Stimulated activated CD4-positive, alpha-beta T cell treated with anti-CD3 and anti-CD28 coated beads, Interleukin-15, amount 100 ng/mL, for 24 hours (primary cell): Measurements from ENCODE around the gene RNF215.
"Not testable (repeated sequence)": the region's sequence is repeated elsewhere in the genome, so short reads cannot be mapped to it uniquely, and the experiment has no call there.

ENCODE experiments used
- DNase-seq: peaks from one replicate; pipeline ENCODE4 v3.0.0-alpha.2; 2020

RNF215 gene

GRCh38 chr22:30420347-30421125 is 33.3 kb upstream of the RNF215 start:
- no peak for DNase-seq

GRCh38 chr22:30416837-30417236 is 29.6 kb upstream of the RNF215 start:
- no peak for DNase-seq

GRCh38 chr22:30416403-30416802 is 29.2 kb upstream of the RNF215 start:
- no peak for DNase-seq

DNA sequence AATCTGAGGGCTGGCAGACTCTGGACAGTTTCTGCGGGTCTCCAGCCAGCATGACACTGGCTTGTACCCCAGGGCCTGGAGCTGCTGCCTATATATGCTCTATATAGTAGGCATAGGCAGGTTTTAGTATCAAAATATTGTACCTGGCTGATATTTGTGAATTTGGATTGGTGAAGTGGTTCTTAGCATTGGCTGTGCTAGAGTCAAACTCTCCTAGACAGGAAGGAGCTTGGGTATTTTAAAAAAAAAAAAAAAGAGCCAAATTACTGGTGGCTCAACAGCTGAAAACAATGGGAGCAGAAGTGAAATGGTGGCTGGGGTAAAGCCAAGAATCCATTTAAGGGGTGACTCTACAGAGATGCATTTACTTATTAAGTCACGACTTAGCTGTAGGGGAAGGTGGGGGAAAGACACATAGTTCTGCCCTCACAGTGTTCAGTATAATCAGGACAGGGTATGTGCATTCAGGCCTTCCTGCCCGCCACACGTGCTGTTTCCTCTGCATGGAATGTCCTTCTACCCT is 27.4 kb upstream of the RNF215 start:
- DNase-seq = no peak

GRCh38 chr22:30413745-30414524 is 26.7 kb upstream of the RNF215 start:
- no peak for DNase-seq

DNA sequence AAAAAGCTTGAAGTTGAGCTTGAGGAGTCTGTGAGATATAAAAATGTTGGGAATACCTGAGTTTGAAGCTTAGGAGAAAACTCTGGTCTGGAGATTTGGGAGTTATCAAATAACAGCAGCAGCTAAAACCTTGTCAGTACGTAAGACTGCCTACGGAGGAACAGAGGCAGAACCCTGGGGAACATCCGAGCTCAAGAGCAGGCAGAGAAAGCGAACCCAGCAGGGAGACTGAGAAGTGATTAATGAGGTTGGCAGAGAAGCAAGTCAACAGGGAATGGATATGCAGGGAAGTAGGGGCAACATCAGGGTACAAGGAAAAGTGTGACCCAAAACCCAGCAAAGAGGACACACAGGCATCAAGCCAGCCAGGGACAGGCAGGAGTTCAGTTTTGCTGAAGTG is 25.8 kb upstream of the RNF215 start:
- no peak for DNase-seq

DNA sequence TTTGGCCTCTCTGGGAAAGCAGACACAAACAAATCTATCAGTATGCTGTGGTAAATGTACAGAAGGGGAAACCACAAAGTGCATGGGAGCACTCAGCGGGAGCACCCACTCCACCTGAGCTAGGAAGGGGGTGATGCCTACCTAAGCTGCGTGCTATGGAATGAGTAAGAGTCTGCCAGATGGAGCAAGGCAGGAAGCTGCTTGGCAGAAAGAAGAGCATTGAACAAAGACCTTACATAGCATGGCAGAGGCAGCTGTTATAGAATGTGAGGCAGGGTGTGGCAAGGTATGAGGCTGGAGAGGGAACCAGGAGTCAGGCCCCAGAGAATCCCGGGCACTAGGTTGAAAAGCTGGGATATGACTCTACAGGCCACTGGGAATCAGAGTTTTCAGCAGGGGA is 24.6 kb upstream of the RNF215 start:
- DNase-seq = no peak

DNA sequence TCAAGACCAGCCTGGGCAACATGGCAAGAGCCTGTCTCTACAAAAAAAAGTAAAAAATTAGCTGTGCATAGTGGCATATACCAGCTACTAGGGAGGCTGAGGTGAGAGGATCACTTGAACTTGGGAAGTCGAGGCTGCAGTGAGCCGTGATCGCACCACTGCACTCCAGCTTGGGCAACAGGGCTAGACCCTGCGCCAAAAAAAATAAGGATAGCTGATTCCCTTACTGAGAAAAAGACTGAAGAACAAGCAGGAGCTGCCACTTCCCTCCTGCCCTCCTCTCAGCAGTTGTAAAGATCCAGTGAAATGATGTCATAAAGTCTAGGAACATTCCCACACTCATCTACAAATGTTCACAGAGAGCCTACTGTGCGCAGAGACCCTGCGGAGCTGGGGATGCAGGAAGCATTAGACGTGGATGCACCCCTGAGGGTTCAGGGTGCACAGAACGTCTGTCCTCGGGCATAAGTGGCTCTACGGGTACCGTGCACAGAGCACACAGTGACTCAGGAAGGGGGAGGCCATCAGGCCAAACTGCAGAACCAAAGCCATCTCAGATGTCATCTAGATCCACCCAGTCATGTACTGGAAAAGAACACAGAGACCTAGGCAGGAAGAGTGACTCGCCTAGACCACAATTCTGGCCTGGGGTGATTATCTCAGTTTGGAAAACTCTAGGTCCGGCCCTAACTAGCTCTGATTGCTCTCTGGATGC is 21.3 kb upstream of the RNF215 start:
- DNase-seq = no peak

GRCh38 chr22:30406400-30406799 is 19.2 kb upstream of the RNF215 start:
- DNase-seq = no peak

GRCh38 chr22:30405731-30406130 is 18.5 kb upstream of the RNF215 start:
- DNase-seq = no peak

DNA sequence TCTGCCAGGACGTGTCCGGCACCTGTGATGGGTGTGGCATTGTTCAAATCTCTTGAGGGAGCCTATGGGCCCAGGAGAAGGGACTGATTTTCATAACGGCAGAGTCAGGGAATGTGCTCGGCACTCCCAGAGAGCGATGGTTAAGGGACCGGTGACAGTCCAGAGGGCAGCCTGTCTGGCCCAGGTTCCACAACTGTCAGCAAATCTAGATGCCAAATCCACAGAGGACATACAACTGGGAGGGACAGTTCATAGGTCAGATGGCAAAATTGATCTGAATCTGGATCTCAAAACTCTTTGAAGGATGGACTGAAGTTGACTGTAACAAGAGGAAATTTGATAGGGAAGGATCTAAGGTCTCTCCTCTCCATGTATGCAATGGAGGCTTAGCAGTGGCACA is 17.1 kb upstream of the RNF215 start:
- DNase-seq = no peak

- not testable (repeated sequence) for DNase-seq
Observed at GRCh38 chr22:30402766-30403104, 15.5 kb upstream of the RNF215 start.

- no peak for DNase-seq
Observed at GRCh38 chr22:30402028-30402765, 15.0 kb upstream of the RNF215 start.

- not testable (repeated sequence) for DNase-seq
Observed at GRCh38 chr22:30401024-30401423, 13.8 kb upstream of the RNF215 start.

DNA sequence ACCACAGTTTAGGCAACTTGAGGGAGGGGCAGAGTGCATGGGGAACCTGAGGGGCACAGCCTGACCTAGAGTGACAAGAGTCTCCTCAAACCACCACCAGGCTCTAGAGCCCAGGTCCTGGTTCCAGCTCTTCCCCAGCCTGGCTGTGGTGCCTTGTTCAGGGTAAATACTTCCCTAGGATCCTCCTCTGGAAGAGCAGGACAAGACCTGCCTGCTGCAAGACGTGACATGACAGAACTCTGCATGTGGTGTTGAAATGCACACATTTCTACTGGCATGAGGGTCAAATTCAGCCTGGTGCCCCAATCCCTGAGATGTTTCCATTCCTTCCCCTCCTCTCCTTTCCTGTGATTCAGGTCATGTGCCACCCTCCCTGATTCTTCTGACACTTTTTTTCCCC is 12.9 kb upstream of the RNF215 start:
- no peak for DNase-seq

GRCh38 chr22:30399718-30400117 is 12.5 kb upstream of the RNF215 start:
- DNase-seq = no peak

- DNase-seq = no peak
Observed at GRCh38 chr22:30398685-30399680, 11.8 kb upstream of the RNF215 start.

GRCh38 chr22:30397656-30398635 is 10.7 kb upstream of the RNF215 start:
- DNase-seq = no peak

GRCh38 chr22:30396871-30397655 is 9.9 kb upstream of the RNF215 start, which contains the start of gene SEC14L2:
SEC14L2 (plus strand) TSS chr22:30397018; CDS start chr22:30397117, 99 bp downstream.
- peak; percentile 86 for DNase-seq
